ENCODE results near the gene ARHGAP6.

DNA sequence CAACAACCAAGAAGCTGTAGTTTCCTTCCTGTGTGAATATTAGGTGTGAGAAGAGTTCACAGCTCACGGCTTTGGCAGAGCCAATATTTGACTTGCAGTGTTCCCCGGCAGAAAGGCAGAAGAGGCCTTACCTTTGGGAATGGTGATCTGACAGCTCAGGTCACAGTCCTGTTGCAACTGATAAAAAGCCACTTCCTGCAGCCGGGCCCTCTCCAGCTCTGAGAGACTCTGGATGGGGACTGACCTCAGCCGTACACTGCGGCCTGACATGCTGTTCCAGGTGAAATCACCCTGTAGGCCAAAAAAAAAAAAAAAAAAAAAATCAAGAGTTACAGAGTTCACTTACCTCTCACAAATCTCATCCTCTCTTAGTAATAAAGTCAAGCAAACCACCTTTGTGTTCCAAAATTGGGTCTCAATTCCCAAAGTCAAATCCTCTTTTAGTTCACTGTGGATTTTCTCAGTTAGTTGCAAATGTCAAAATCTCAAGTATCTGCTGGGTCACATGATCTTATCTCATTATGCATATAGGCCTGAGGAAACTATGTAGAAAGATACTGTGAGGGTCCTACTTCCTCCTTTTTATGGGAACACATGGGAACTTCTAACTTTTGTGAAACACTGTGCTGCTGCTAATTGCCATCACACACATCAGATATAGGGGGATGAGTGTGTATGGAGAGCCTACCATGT is 411.2 kb downstream of the ARHGAP6 start:
- TF ChIP-seq, protein P1, sequence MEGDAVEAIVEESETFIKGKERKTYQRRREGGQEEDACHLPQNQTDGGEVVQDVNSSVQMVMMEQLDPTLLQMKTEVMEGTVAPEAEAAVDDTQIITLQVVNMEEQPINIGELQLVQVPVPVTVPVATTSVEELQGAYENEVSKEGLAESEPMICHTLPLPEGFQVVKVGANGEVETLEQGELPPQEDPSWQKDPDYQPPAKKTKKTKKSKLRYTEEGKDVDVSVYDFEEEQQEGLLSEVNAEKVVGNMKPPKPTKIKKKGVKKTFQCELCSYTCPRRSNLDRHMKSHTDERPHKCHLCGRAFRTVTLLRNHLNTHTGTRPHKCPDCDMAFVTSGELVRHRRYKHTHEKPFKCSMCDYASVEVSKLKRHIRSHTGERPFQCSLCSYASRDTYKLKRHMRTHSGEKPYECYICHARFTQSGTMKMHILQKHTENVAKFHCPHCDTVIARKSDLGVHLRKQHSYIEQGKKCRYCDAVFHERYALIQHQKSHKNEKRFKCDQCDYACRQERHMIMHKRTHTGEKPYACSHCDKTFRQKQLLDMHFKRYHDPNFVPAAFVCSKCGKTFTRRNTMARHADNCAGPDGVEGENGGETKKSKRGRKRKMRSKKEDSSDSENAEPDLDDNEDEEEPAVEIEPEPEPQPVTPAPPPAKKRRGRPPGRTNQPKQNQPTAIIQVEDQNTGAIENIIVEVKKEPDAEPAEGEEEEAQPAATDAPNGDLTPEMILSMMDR (IDR thresholded peaks at IDR 0.05; ENCODE audit: extremely low read depth in 1 of 2, insufficient read depth in 1 of 2, low read depth in 1 of 2, low read length in 2 of 2): no peak
- TF ChIP-seq POLR2A (IDR thresholded peaks at IDR 0.05; ENCODE audit: low read depth, low read length) (no peak), FOS (IDR thresholded peaks at IDR 0.05; ENCODE audit: borderline replicate concordance, insufficient read depth, low read length) (no peak)
